KMS-11 (cell line): ENCODE results near the gene KRT28.

ENCODE experiments used
- H2AFZ ChIP-seq: fragments of 200-600 bp; sonication (generic); 2 replicates; pipeline ENCODE4 v1.6.1; 2016; ENCODE audit warnings: antibody characterized with exemption, mixed run types, low read depth
- H3K27ac ChIP-seq: fragments of 200-600 bp; sonication (generic); 2 replicates; pipeline ENCODE4 v1.6.1; 2016; ENCODE audit warnings: mild to moderate bottlenecking, mixed run types
- H3K27me3 ChIP-seq: fragments of 200-600 bp; sonication (generic); 2 replicates; pipeline ENCODE4 v1.6.1; 2017; ENCODE audit warnings: mild to moderate bottlenecking, low read depth, mixed run types, moderate library complexity; ENCODE audit not compliant: insufficient read depth
- H3K36me3 ChIP-seq: fragments of 200-600 bp; sonication (generic); 2 replicates; pipeline ENCODE4 v1.6.1; 2017; ENCODE audit warnings: mild to moderate bottlenecking, mixed run types; ENCODE audit not compliant: insufficient read depth
- H3K4me1 ChIP-seq: fragments of 200-600 bp; sonication (generic); 2 replicates; pipeline ENCODE4 v1.6.1; 2016; ENCODE audit warnings: mild to moderate bottlenecking, low read depth, mixed run types; ENCODE audit not compliant: poor library complexity, severe bottlenecking
- H3K4me2 ChIP-seq: fragments of 200-600 bp; sonication (generic); 2 replicates; pipeline ENCODE4 v1.7.0; 2016; ENCODE audit warnings: mild to moderate bottlenecking, mixed run types
- H3K4me3 ChIP-seq: fragments of 200-600 bp; sonication (generic); IDR thresholded peaks from 2 replicates; pipeline ENCODE4 v1.6.1; 2017; ENCODE audit warnings: low read depth, low read length, mixed read lengths; ENCODE audit not compliant: insufficient read depth
- H3K79me2 ChIP-seq: fragments of 200-600 bp; sonication (generic); 2 replicates; pipeline ENCODE4 v1.6.1; 2016; ENCODE audit warnings: low read depth, mixed run types; ENCODE audit not compliant: insufficient read depth
- H3K9ac ChIP-seq: fragments of 200-600 bp; sonication (generic); 2 replicates; pipeline ENCODE4 v1.6.1; 2016; ENCODE audit warnings: mild to moderate bottlenecking, mixed run types
- H4K20me1 ChIP-seq: fragments of 200-600 bp; sonication (generic); 2 replicates; pipeline ENCODE4 v1.6.1; 2016; ENCODE audit warnings: mild to moderate bottlenecking, mixed run types; ENCODE audit not compliant: insufficient read depth
- TF ChIP-seq, protein P1 (sequence below): fragments of 200-600 bp; sonication (generic); conservative IDR thresholded peaks from 2 replicates; pipeline ENCODE4 v1.6.1; 2017; ENCODE audit warnings: low read depth, mild to moderate bottlenecking, antibody characterized with exemption, low read length, moderate library complexity, mixed read lengths

The KRT28 gene

DNA sequence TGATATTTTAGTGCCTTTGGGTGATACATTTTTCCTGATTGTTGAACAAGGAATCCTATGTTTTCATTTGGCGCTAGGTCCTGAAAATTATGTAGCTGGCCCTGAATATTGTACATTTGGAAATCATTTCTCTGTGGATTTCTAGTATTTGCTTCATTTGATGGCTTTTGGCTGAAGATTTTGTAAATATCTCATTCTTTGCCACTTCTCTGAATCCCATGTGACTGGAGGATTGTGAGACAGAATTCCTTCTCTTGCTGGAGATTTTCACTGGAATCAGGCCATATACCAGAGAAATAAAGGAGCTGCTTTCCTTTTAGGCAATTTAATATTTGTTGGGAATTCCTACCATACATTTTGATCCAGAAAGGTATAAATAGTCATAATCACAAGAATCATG, 8.6 kb downstream of the KRT28 start:
- Histone ChIP-seq H3K4me2 (no peak overlapping the region), H3K27ac (no peak overlapping the region), H4K20me1 (no peaks in the 10 kb centered on the region), H3K79me2 (no peaks in the 10 kb centered on the region), H3K27me3 (no peaks in the 10 kb centered on the region), H3K4me3 (no peak overlapping the region), H2AFZ (no peak overlapping the region), H3K36me3 (no peaks in the 10 kb centered on the region), H3K4me1 (no peaks in the 10 kb centered on the region), H3K9ac (no peak overlapping the region)
- TF ChIP-seq, protein P1, sequence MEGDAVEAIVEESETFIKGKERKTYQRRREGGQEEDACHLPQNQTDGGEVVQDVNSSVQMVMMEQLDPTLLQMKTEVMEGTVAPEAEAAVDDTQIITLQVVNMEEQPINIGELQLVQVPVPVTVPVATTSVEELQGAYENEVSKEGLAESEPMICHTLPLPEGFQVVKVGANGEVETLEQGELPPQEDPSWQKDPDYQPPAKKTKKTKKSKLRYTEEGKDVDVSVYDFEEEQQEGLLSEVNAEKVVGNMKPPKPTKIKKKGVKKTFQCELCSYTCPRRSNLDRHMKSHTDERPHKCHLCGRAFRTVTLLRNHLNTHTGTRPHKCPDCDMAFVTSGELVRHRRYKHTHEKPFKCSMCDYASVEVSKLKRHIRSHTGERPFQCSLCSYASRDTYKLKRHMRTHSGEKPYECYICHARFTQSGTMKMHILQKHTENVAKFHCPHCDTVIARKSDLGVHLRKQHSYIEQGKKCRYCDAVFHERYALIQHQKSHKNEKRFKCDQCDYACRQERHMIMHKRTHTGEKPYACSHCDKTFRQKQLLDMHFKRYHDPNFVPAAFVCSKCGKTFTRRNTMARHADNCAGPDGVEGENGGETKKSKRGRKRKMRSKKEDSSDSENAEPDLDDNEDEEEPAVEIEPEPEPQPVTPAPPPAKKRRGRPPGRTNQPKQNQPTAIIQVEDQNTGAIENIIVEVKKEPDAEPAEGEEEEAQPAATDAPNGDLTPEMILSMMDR, result no peak

DNA sequence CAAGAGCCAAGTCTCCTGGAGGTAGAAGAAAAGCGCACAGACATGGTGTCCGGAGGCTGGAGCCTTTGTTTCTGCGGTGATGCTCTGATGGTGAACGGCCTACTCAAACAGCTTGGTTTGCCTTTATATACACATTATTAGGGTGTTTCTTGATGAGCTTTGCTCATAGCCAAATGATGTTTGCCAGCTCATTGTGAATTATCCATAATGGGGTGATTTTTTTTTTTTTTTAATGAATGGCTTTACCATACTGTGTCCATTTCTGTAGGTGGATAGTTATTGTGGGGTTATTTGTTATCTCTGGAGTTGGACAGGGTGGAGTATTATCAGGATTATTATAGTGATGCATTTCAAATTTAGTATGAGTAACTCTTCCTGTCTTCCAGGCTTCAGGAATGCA, 17.3 kb downstream of the KRT28 start, which contains the start of gene KRT27:
Gene KRT27 (minus strand): TSS at position 101 of the 400 bp plus-strand sequence. CDS start 57 bp downstream, at position 44.
- no peak within 1 kb of the TSS for H3K27ac ChIP-seq
- TF ChIP-seq, protein P1, result no peak
- H3K36me3 ChIP-seq, result no peaks in the 10 kb centered on the region
- H2AFZ ChIP-seq, result no peak within 1 kb of the TSS
- no peak within 1 kb of the TSS for H3K4me2 ChIP-seq
- no peaks in the 10 kb centered on the region for H4K20me1 ChIP-seq
- H3K27me3 ChIP-seq, result no peaks in the 10 kb centered on the region
- H3K79me2 ChIP-seq, result no peaks in the 10 kb centered on the region
- H3K4me3 ChIP-seq, result no peak within 1 kb of the TSS
- no peaks in the 10 kb centered on the region for H3K4me1 ChIP-seq
- no peak within 1 kb of the TSS for H3K9ac ChIP-seq

- Histone ChIP-seq H3K4me1 (no peaks in the 10 kb centered on the region), H3K79me2 (no peaks in the 10 kb centered on the region), H3K27me3 (no peaks in the 10 kb centered on the region), H3K4me2 (no peak overlapping the region), H4K20me1 (no peaks in the 10 kb centered on the region), H3K4me3 (no peak overlapping the region), H2AFZ (no peak overlapping the region), H3K27ac (no peak overlapping the region), H3K9ac (no peak overlapping the region), H3K36me3 (no peaks in the 10 kb centered on the region)
- TF ChIP-seq, protein P1, result no peak
Measured at GRCh38 chr17:40779181-40779909, 20.4 kb downstream of the KRT28 start.

- Histone ChIP-seq H3K79me2 (no peaks in the 10 kb centered on the region), H2AFZ (no peak overlapping the region), H3K4me3 (no peak overlapping the region), H3K36me3 (no peaks in the 10 kb centered on the region), H3K27ac (no peak overlapping the region), H3K27me3 (no peaks in the 10 kb centered on the region), H3K4me2 (no peak overlapping the region), H4K20me1 (no peaks in the 10 kb centered on the region), H3K4me1 (no peaks in the 10 kb centered on the region), H3K9ac (no peak overlapping the region)
- TF ChIP-seq, protein P1, result no peak
Measured at GRCh38 chr17:40778461-40778860, 21.3 kb downstream of the KRT28 start.
